K562 (cell line): ENCODE measurements around the gene ELF2. TPM values are rescaled to one million over a fixed set of nuclear protein-coding genes. Genes with fewer than 3 reads are reported as not detected.

Experiments used
- AFF1 ChIP-seq, 2 experiments: fragments of 450-650 bp; IDR thresholded peaks; 2 replicates each; pipeline ENCODE4 v1.6.1; 2018; ENCODE audit warnings: mild to moderate bottlenecking in 2 of 2, low read depth in 1 of 2; ENCODE audit not compliant: partially characterized antibody in 2 of 2
- ASH1L ChIP-seq: fragments of 450-650 bp; IDR thresholded peaks from 2 replicates; pipeline ENCODE4 v1.6.1; 2018; ENCODE audit warnings: borderline replicate concordance, mild to moderate bottlenecking, low read depth; ENCODE audit not compliant: partially characterized antibody
- ATF7 ChIP-seq: fragments of 450-650 bp; IDR thresholded peaks from 2 replicates; pipeline ENCODE4 v1.7.1; 2014; ENCODE audit warnings: mild to moderate bottlenecking, moderate library complexity
- CBFB ChIP-seq: sonication (generic); formaldehyde crosslinking; IDR thresholded peaks from 2 replicates; pipeline ENCODE4 v1.4.0; 2020; ENCODE audit warnings: mild to moderate bottlenecking, missing genetic modification reagents
- ETV5 ChIP-seq: sonication (generic); formaldehyde crosslinking; IDR thresholded peaks from 2 replicates; pipeline ENCODE4 v1.4.0; 2020; ENCODE audit warnings: low read depth, mild to moderate bottlenecking, missing genetic modification reagents
- MCM2 ChIP-seq: fragments of 450-650 bp; IDR thresholded peaks from 2 replicates; pipeline ENCODE4 v1.6.1; 2017; ENCODE audit warnings: low read depth, mild to moderate bottlenecking
- MTA1 ChIP-seq: fragments of 450-650 bp; IDR thresholded peaks from 2 replicates; pipeline ENCODE4 v1.6.1; 2017; ENCODE audit warnings: borderline replicate concordance
- NCOA4 ChIP-seq: fragments of 450-650 bp; IDR thresholded peaks from 2 replicates; pipeline ENCODE4 v1.6.1; 2018; ENCODE audit warnings: mild to moderate bottlenecking; ENCODE audit not compliant: partially characterized antibody
- POLR2A ChIP-seq: fragments of 450-650 bp; conservative IDR thresholded peaks from 2 replicates; pipeline ENCODE4 v1.6.1; 2016
- PTBP1 ChIP-seq: fragments of 200-400 bp; formaldehyde crosslinking; IDR thresholded peaks from 2 replicates; pipeline ENCODE4 v1.6.1; 2017; ENCODE audit warnings: low read depth, low read length
- SMAD3 ChIP-seq: fragments of 450-650 bp; formaldehyde crosslinking; conservative IDR thresholded peaks from 2 replicates; pipeline ENCODE4 v1.4.0; 2020; ENCODE audit warnings: mild to moderate bottlenecking
- TBP ChIP-seq: optimal IDR thresholded peaks from 2 replicates; pipeline ENCODE3; 2011; ENCODE audit warnings: low read depth, low read length, improper control_type of control experiment
- TCFL5 ChIP-seq: fragments of 250-450 bp; sonication (Bioruptor Pico); conservative IDR thresholded peaks from 2 replicates; pipeline ENCODE4 v1.6.1; 2021; ENCODE audit warnings: mild to moderate bottlenecking, moderate library complexity, matching md5 sums
- XRCC5 ChIP-seq: fragments of 200-400 bp; formaldehyde crosslinking; IDR thresholded peaks from 2 replicates; pipeline ENCODE4 v1.6.1; 2017; ENCODE audit warnings: low read depth, mild to moderate bottlenecking, low read length
- ZNF124 ChIP-seq: sonication (generic); formaldehyde crosslinking; IDR thresholded peaks from 2 replicates; pipeline ENCODE4 v1.8.1; 2022; ENCODE audit warnings: missing genetic modification reagents
- ZNF143 ChIP-seq: sonication (generic); formaldehyde crosslinking; IDR thresholded peaks from 2 replicates; pipeline ENCODE4 v1.9.0; 2022; ENCODE audit warnings: mild to moderate bottlenecking, missing genetic modification reagents
- ZNF165 ChIP-seq: fragments of 250-450 bp; sonication (Bioruptor Pico); IDR thresholded peaks from 2 replicates; pipeline ENCODE4 v1.4.0; 2020; ENCODE audit warnings: borderline replicate concordance
- ZNF274 ChIP-seq: IDR thresholded peaks from 2 replicates; pipeline ENCODE4 v1.6.1; 2011; ENCODE audit warnings: low read depth, mild to moderate bottlenecking, low read length, moderate library complexity, borderline replicate concordance
- ZNF354B ChIP-seq: fragments of 250-450 bp; sonication (Bioruptor Pico); IDR thresholded peaks from 2 replicates; pipeline ENCODE4 v1.4.0; 2020
- ZNF707 ChIP-seq: fragments of 250-450 bp; sonication (Bioruptor Pico); conservative IDR thresholded peaks from 2 replicates; pipeline ENCODE4 v1.8.0; 2022; ENCODE audit warnings: inconsistent platforms, mild to moderate bottlenecking, moderate library complexity
- ZNF77 ChIP-seq: fragments of 250-450 bp; sonication (Bioruptor Pico); IDR thresholded peaks from 2 replicates; pipeline ENCODE4 v1.5.0; 2020
- polyA plus RNA-seq, 8 experiments: library from polyadenylated mRNA; depleted of rRNA in 4 of 8; stranded (reverse) in 5 of 8; unstranded in 3 of 8; fragments of >200 nt; fragmentation: Nextera tagmentation in 2 of 8; fragmentation: Illumina TruSeq in 1 of 8; extraction: Ambion mirVana in 2 of 8; extraction: Trizol in 1 of 8; gene quantifications; 2 replicates each; pipeline versions ENCODE4 v1.2.1 to v1.2.3, GENCODE V29; 2011 to 2014; ENCODE audit warnings: inconsistent platforms in 1 of 8, missing spikeins in 1 of 8
- total RNA-seq, 7 experiments: library from RNA; depleted of rRNA in 6 of 7; stranded (reverse); fragments of >200 nt in 6 of 7; fragmentation: Illumina TruSeq in 2 of 7; extraction: Trizol in 2 of 7; gene quantifications; 2 replicates each; pipeline versions ENCODE4 v1.2.1 to v1.2.3, GENCODE V29; 2011 to 2021; ENCODE audit warnings: low replicate concordance in 1 of 7
- TF ChIP-seq, protein P1 (sequence below): fragments of 250-450 bp; sonication (Bioruptor Pico); IDR thresholded peaks from 2 replicates; pipeline ENCODE4 v1.4.0; 2020; ENCODE audit warnings: mild to moderate bottlenecking, moderate library complexity
- TF ChIP-seq, protein P2 (sequence below): IDR thresholded peaks from 2 replicates; pipeline ENCODE4 v1.6.1; 2014; ENCODE audit warnings: antibody characterized with exemption

The ELF2 gene
- total and polyA plus RNA-seq, 9 of the 15 experiments (the other 6 are each of a cell fraction or from before 2014, with no cell fraction given), result 9.4 to 58.7 (median 41.6) TPM

DNA sequence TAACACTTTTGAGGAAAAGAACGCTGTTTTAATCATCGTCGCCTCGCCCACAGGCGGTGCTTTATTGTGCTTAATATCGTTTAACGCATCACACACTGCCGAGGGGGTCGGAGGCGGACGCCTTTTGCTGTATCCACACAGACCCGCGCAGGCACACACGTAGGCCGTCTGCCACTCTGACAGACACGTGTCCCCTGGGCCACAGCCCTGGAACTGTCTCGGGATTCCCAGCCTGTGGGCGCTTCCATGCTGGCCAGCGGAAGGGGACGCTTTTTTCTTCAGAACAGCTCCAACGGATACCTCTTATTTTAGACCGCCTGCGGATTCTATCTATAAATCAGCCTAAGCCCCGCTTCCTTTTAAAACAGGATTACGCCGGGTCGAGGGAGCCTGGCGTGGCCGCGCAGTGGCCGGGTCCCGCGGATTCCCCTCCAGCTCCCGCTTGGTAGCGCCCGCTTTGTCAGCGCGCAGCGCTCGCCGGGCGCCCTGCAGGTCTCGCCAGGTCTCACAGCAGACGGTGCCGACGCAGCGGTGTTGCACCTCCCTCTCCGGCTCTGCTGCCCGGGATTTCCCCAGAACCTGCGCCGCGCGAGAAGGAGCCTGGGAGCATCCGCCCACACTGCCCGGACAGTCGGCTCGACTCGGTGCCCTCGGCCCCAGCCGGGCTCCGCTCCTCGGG, 161.6 kb downstream of the ELF2 start, which contains the start of gene NOCT (continued):
- TF ChIP-seq, protein P1, sequence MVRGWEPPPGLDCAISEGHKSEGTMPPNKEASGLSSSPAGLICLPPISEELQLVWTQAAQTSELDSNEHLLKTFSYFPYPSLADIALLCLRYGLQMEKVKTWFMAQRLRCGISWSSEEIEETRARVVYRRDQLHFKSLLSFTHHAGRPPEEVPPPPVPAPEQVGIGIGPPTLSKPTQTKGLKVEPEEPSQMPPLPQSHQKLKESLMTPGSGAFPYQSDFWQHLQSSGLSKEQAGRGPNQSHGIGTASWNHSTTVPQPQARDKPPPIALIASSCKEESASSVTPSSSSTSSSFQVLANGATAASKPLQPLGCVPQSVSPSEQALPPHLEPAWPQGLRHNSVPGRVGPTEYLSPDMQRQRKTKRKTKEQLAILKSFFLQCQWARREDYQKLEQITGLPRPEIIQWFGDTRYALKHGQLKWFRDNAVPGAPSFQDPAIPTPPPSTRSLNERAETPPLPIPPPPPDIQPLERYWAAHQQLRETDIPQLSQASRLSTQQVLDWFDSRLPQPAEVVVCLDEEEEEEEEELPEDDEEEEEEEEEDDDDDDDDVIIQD (CRISPR knock-in tag), result no peak
- TF ChIP-seq, protein P2, sequence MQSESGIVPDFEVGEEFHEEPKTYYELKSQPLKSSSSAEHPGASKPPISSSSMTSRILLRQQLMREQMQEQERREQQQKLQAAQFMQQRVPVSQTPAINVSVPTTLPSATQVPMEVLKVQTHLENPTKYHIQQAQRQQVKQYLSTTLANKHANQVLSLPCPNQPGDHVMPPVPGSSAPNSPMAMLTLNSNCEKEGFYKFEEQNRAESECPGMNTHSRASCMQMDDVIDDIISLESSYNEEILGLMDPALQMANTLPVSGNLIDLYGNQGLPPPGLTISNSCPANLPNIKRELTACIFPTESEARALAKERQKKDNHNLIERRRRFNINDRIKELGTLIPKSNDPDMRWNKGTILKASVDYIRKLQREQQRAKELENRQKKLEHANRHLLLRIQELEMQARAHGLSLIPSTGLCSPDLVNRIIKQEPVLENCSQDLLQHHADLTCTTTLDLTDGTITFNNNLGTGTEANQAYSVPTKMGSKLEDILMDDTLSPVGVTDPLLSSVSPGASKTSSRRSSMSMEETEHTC, result 0 out of 2 replicates have a peak, but pooled peaks have one; percentile 28
- TF ChIP-seq CBFB (CRISPR knock-in tag) (no peak), ZNF77 (no peak), SMAD3 (0 out of 2 replicates have a peak, but pooled peaks have one; percentile 27), PTBP1 (no peak), NCOA4 (no peak), ZNF274 (no peak), XRCC5 (peak; percentile 59), MTA1 (no peak), ZNF165 (CRISPR knock-in tag) (no peak), ATF7 (peak; percentile 100), ASH1L (peak; percentile 83), ZNF124 (no peak), MCM2 (no peak), ZNF354B (CRISPR knock-in tag) (no peak), ZNF143 (CRISPR knock-in tag) (no peak), ZNF707 (no peak), ETV5 (peak; percentile 79; the same call in 1 of the 2 replicates), TBP (peak; percentile 98), TCFL5 (CRISPR knock-in tag) (no peak), AFF1 (IDR thresholded peaks at IDR 0.05; ENCODE audit: low read depth in 1 of 2, partially characterized antibody in 2 of 2) (peak in 1 of 2 experiments; percentile 53), POLR2A (peak; percentile 91)
